SK-N-SH (cell line): ENCODE data around the gene CAMK2B. TPM values are rescaled to one million over a fixed set of nuclear protein-coding genes. Genes with fewer than 3 reads are reported as not detected.

ENCODE experiments used
- CTCF ChIA-PET: fragments of 300-600, 350-600 bp; formaldehyde crosslinking; extraction: SDS; loops from one replicate; lab custom pipeline; 2021; lab: Yijun Ruan, JAX
- POLR2A ChIA-PET: fragments of 350-600 bp; sonication (Branson Sonifier 250); formaldehyde crosslinking; extraction: SDS; loops from one replicate; lab custom pipeline; 2020; ENCODE audit warnings: antibody characterized with exemption, inconsistent platforms; lab: Yijun Ruan, JAX
- DNase-seq: peaks from one replicate; pipeline ENCODE4 v3.0.0; 2012
- H2AFZ ChIP-seq: fragments of 200-600 bp; sonication (generic); 2 replicates; pipeline ENCODE4 v1.8.1; 2016; ENCODE audit warnings: antibody characterized with exemption, mild to moderate bottlenecking, low read depth
- H3F3A ChIP-seq: fragments of 200-600 bp; sonication (generic); replicated peaks from 2 replicates; pipeline ENCODE3; 2016; ENCODE audit warnings: antibody characterized with exemption, mild to moderate bottlenecking; ENCODE audit not compliant: insufficient read depth
- H3K27ac ChIP-seq, 2 experiments: fragments of 200-500 bp in 1 of 2; fragments of 200-600 bp in 1 of 2; sonication (Bioruptor generic) in 1 of 2; sonication (generic), shearing (Covaris generic) in 1 of 2; 2 replicates each; pipeline versions ENCODE4 v1.5.1 to v1.6.1; 2014 to 2016; ENCODE audit warnings: low read depth in 2 of 2, inconsistent platforms in 1 of 2, low read length in 1 of 2, mild to moderate bottlenecking in 1 of 2, mixed read lengths in 1 of 2
- H3K27me3 ChIP-seq: fragments of 200-600 bp; sonication (generic), shearing (Covaris generic); 2 replicates; pipeline ENCODE4 v1.6.1; 2016; ENCODE audit warnings: mixed run types; ENCODE audit not compliant: insufficient read depth
- H3K36me3 ChIP-seq, 2 experiments: fragments of 200-500 bp in 1 of 2; fragments of 200-600 bp in 1 of 2; sonication (Bioruptor generic) in 1 of 2; sonication (generic) in 1 of 2; replicated peaks in 1 of 2; 2 replicates each; pipeline versions ENCODE3 to v1.5.1; 2014 to 2016; ENCODE audit warnings: low read length in 1 of 2, mild to moderate bottlenecking in 1 of 2; ENCODE audit not compliant: insufficient read depth in 2 of 2, control insufficient read depth in 1 of 2
- H3K4me1 ChIP-seq, 2 experiments: fragments of 200-500 bp in 1 of 2; fragments of 200-600 bp in 1 of 2; sonication (Bioruptor generic) in 1 of 2; sonication (generic), shearing (Covaris generic) in 1 of 2; 2 replicates each; pipeline versions ENCODE4 v1.5.1 to v1.6.1; 2014 to 2016; ENCODE audit warnings: low read depth in 1 of 2, low read length in 1 of 2, mixed run types in 1 of 2; ENCODE audit not compliant: insufficient read depth in 2 of 2, control insufficient read depth in 1 of 2
- H3K4me2 ChIP-seq: fragments of 200-600 bp; sonication (generic), shearing (Covaris generic); 2 replicates; pipeline ENCODE4 v1.6.1; 2017; ENCODE audit warnings: mixed run types
- H3K4me3 ChIP-seq, 2 experiments: fragments of 200-500 bp in 1 of 2; fragments of 200-600 bp in 1 of 2; sonication (Bioruptor generic) in 1 of 2; sonication (generic), shearing (Covaris generic) in 1 of 2; 2 replicates each; pipeline versions ENCODE4 v1.5.1 to v1.8.1; 2014 to 2016; ENCODE audit warnings: low read depth in 2 of 2, inconsistent platforms in 1 of 2, low read length in 1 of 2, mild to moderate bottlenecking in 1 of 2, mixed read lengths in 1 of 2, moderate library complexity in 1 of 2
- H3K79me2 ChIP-seq: fragments of 200-600 bp; sonication (generic); 2 replicates; pipeline ENCODE4 v1.8.1; 2017; ENCODE audit warnings: mild to moderate bottlenecking; ENCODE audit not compliant: insufficient read depth
- H3K9ac ChIP-seq: fragments of 200-600 bp; sonication (generic); 2 replicates; pipeline ENCODE4 v1.6.1; 2017; ENCODE audit warnings: mixed run types
- H3K9me2 ChIP-seq: fragments of 200-600 bp; sonication (generic); 2 replicates; pipeline ENCODE4 v1.6.1; 2017; ENCODE audit warnings: mixed run types
- H3K9me3 ChIP-seq: fragments of 200-600 bp; sonication (generic); 2 replicates; pipeline ENCODE4 v1.6.1; 2017; ENCODE audit warnings: mixed run types, mild to moderate bottlenecking, moderate library complexity
- H4K20me1 ChIP-seq: fragments of 200-600 bp; sonication (generic); 2 replicates; pipeline ENCODE4 v1.6.1; 2017; ENCODE audit warnings: mild to moderate bottlenecking, mixed run types; ENCODE audit not compliant: insufficient read depth
- CTCF ChIP-seq: fragments of 200-600 bp; sonication (generic); IDR thresholded peaks from 2 replicates; pipeline ENCODE4 v1.6.1; 2017; ENCODE audit warnings: antibody characterized with exemption, mild to moderate bottlenecking, moderate library complexity
- ELF1 ChIP-seq: IDR thresholded peaks from 2 replicates; pipeline ENCODE4 v1.4.0; 2012
- EP300 ChIP-seq, 2 experiments: IDR thresholded peaks; 2 replicates each; pipeline versions ENCODE4 v1.4.0 to v1.6.1; 2012; ENCODE audit warnings: borderline replicate concordance in 1 of 2, low read depth in 1 of 2, low read length in 1 of 2
- EZH2phosphoT487 ChIP-seq: fragments of 200-600 bp; sonication (generic); IDR thresholded peaks from 2 replicates; pipeline ENCODE4 v1.6.1; 2017; ENCODE audit warnings: low read depth, mixed run types, mild to moderate bottlenecking, antibody characterized with exemption, moderate library complexity, borderline replicate concordance
- FOSL2 ChIP-seq: IDR thresholded peaks from 2 replicates; pipeline ENCODE4 v1.4.0; 2012; ENCODE audit warnings: low read depth, mild to moderate bottlenecking, moderate library complexity, borderline replicate concordance
- FOXJ3 ChIP-seq: sonication (generic); formaldehyde crosslinking; IDR thresholded peaks from 2 replicates; pipeline ENCODE4 v1.5.1; 2020; ENCODE audit warnings: mild to moderate bottlenecking, missing genetic modification reagents
- GABPA ChIP-seq: IDR thresholded peaks from 2 replicates; pipeline ENCODE4 v1.4.0; 2012; ENCODE audit warnings: low read depth, mild to moderate bottlenecking
- GATA2 ChIP-seq: sonication (generic); formaldehyde crosslinking; IDR thresholded peaks from 2 replicates; pipeline ENCODE4 v1.5.0; 2020; ENCODE audit warnings: mild to moderate bottlenecking, missing genetic modification reagents
- IRF3 ChIP-seq: fragments of 150-350 bp; IDR thresholded peaks from 2 replicates; pipeline ENCODE4 v1.6.1; 2016; ENCODE audit warnings: mild to moderate bottlenecking, low read depth, low read length
- JUND ChIP-seq: IDR thresholded peaks from 2 replicates; pipeline ENCODE4 v1.4.0; 2012
- MXI1 ChIP-seq: IDR thresholded peaks from 2 replicates; pipeline ENCODE4 v1.6.1; 2012; ENCODE audit warnings: mild to moderate bottlenecking, low read depth, low read length, improper control_type of control experiment
- NFIC ChIP-seq: IDR thresholded peaks from 2 replicates; pipeline ENCODE4 v1.4.0; 2012; ENCODE audit warnings: borderline replicate concordance
- NRF1 ChIP-seq: IDR thresholded peaks from 2 replicates; pipeline ENCODE4 v1.6.1; 2012; ENCODE audit warnings: low read depth, mild to moderate bottlenecking, low read length
- PBX3 ChIP-seq: IDR thresholded peaks from 2 replicates; pipeline ENCODE4; 2012
- RAD21 ChIP-seq: IDR thresholded peaks from 2 replicates; pipeline ENCODE4 v1.6.1; 2012; ENCODE audit warnings: mild to moderate bottlenecking, low read length
- RCOR1 ChIP-seq: fragments of 150-350 bp; IDR thresholded peaks from 2 replicates; pipeline ENCODE4 v1.6.1; 2017; ENCODE audit warnings: antibody characterized with exemption, low read length
- RFX5 ChIP-seq: IDR thresholded peaks from 2 replicates; pipeline ENCODE4 v1.6.1; 2012; ENCODE audit warnings: mild to moderate bottlenecking, improper control_type of control experiment, low read length
- RXRA ChIP-seq: IDR thresholded peaks from 2 replicates; pipeline ENCODE4 v1.4.0; 2012; ENCODE audit warnings: low read depth, mild to moderate bottlenecking, borderline replicate concordance
- SIN3A ChIP-seq: IDR thresholded peaks from 2 replicates; pipeline ENCODE4 v1.6.1; 2012; ENCODE audit warnings: low read depth, mild to moderate bottlenecking, low read length, moderate library complexity, borderline replicate concordance
- SMC3 ChIP-seq: IDR thresholded peaks from 2 replicates; pipeline ENCODE4 v1.6.1; 2012; ENCODE audit warnings: low read depth, low read length, improper control_type of control experiment
- TAF1 ChIP-seq: IDR thresholded peaks from 2 replicates; pipeline ENCODE4 v1.6.1; 2012; ENCODE audit warnings: low read depth, mild to moderate bottlenecking, low read length, moderate library complexity, borderline replicate concordance
- TCF12 ChIP-seq: IDR thresholded peaks from 2 replicates; pipeline ENCODE4 v1.4.0; 2012
- TEAD4 ChIP-seq: IDR thresholded peaks from 2 replicates; pipeline ENCODE4 v1.4.0; 2012; ENCODE audit warnings: mild to moderate bottlenecking, borderline replicate concordance; ENCODE audit not compliant: insufficient read depth
- USF2 ChIP-seq: fragments of 150-350 bp; IDR thresholded peaks from 2 replicates; pipeline ENCODE4 v1.6.1; 2017; ENCODE audit warnings: antibody characterized with exemption, low read length, low read depth, borderline replicate concordance
- WGBS: methylation state at CpG from one replicate; pipeline ENCODE4 v1.1.6; 2017; ENCODE audit warnings: low lambda C conversion rate; 5-methylcytosine and 5-hydroxymethylcytosine counted together
- polyA plus RNA-seq, 3 experiments: library from polyadenylated mRNA; depleted of rRNA; stranded (reverse); fragments of >200 nt; gene quantifications; 2 replicates each; pipeline ENCODE4 v1.2.3, GENCODE V29; 2012
- TF ChIP-seq, protein P1 (sequence below): IDR thresholded peaks from 2 replicates; pipeline ENCODE4 v1.6.1; 2012; ENCODE audit warnings: mild to moderate bottlenecking, low read depth, low read length, moderate library complexity

CAMK2B gene
- polyA plus RNA-seq, 1 of the 3 experiments (the other 2 are of a cell fraction), result 0.20 TPM

DNA sequence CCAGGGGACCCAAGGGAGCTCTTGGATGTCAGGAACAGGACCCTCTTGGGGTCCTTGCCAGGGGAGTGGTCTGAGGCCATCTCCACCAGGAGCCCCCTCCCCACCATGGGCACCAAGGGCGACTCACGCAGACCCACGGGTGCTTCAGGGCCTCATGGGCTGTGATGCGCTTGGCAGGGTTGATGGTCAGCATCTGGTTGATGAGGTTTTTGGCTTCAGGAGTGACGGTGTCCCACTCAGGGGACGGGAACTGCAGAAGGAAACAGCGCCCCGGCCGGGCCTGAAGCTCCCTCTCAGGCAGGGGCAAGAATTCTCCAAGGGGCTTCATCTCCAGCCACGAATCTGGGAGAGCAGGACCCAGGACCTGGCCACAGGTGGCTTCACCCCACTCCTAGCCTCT lies 83.3 kb downstream of the CAMK2B start (continued):
- TF ChIP-seq, protein P1, sequence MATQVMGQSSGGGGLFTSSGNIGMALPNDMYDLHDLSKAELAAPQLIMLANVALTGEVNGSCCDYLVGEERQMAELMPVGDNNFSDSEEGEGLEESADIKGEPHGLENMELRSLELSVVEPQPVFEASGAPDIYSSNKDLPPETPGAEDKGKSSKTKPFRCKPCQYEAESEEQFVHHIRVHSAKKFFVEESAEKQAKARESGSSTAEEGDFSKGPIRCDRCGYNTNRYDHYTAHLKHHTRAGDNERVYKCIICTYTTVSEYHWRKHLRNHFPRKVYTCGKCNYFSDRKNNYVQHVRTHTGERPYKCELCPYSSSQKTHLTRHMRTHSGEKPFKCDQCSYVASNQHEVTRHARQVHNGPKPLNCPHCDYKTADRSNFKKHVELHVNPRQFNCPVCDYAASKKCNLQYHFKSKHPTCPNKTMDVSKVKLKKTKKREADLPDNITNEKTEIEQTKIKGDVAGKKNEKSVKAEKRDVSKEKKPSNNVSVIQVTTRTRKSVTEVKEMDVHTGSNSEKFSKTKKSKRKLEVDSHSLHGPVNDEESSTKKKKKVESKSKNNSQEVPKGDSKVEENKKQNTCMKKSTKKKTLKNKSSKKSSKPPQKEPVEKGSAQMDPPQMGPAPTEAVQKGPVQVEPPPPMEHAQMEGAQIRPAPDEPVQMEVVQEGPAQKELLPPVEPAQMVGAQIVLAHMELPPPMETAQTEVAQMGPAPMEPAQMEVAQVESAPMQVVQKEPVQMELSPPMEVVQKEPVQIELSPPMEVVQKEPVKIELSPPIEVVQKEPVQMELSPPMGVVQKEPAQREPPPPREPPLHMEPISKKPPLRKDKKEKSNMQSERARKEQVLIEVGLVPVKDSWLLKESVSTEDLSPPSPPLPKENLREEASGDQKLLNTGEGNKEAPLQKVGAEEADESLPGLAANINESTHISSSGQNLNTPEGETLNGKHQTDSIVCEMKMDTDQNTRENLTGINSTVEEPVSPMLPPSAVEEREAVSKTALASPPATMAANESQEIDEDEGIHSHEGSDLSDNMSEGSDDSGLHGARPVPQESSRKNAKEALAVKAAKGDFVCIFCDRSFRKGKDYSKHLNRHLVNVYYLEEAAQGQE, result no peak
- TF ChIP-seq GATA2 (CRISPR knock-in tag) (no peak), USF2 (no peak), ELF1 (no peak), EZH2phosphoT487 (no peak), SIN3A (no peak), CTCF (no peak), NRF1 (no peak), IRF3 (no peak)

- H3K4me3 ChIP-seq, result no peak overlapping the region
- peak; percentile 96 for DNase-seq
- H3K9ac ChIP-seq, result no peak overlapping the region
- H3K79me2 ChIP-seq, result no peaks in the 10 kb centered on the region
- POLR2A ChIA-PET, result interaction anchor here (0.5 to 0.7 kb wide), 2 partner anchors 242 to 250 kb away, joined by 3 to 4 read pairs; partner anchors contain the start of gene NUDCD3
- H4K20me1 ChIP-seq, result no peaks in the 10 kb centered on the region
- H3K9me3 ChIP-seq, result no peaks in the 10 kb centered on the region
- H3K4me2 ChIP-seq, result no peak overlapping the region; the same call in 1 of the 2 replicates
- H3K27me3 ChIP-seq, result no peaks in the 10 kb centered on the region
- H2AFZ ChIP-seq, result peak overlapping the region; percentile 44; the same call in 1 of the 2 replicates
- no peaks in the 10 kb centered on the region for H3K9me2 ChIP-seq
- H3K27ac ChIP-seq, result no peak overlapping the region
- H3K36me3 ChIP-seq, result no peaks in the 10 kb centered on the region
- WGBS, result 43% methylated on average over 8 of the region's 10 CpGs
- no peaks in the 10 kb centered on the region for H3F3A ChIP-seq
- CTCF ChIA-PET, result interaction anchor here (0.6 to 5.9 kb wide), 78 partner anchors 8 to 894 kb away, joined by 3 to 101 read pairs (median 5); partner anchors contain the start of gene NUDCD3
- peaks cover 0 to 32% of the 10 kb centered on the region in 2 experiments; a peak in 1 of 4 replicates for H3K4me1 ChIP-seq
- TF ChIP-seq RFX5, result no peak
- no peak for TF ChIP-seq JUND
- no peak for TF ChIP-seq FOSL2
- TF ChIP-seq SMC3, result peak; percentile 95
- no peak for TF ChIP-seq TAF1
- no peak for TF ChIP-seq TEAD4
- TF ChIP-seq RAD21, result peak; percentile 95
- TF ChIP-seq NFIC, result no peak
- no peak for TF ChIP-seq RXRA
- no peak for TF ChIP-seq FOXJ3 (CRISPR knock-in tag)
- peak; percentile 30; the same call in 1 of the 2 replicates for TF ChIP-seq MXI1
- TF ChIP-seq GABPA, result no peak
- TF ChIP-seq RCOR1, result 0 out of 2 replicates have a peak, but pooled peaks have one; percentile 40
- TF ChIP-seq TCF12, result no peak
- TF ChIP-seq ELF1, result peak; percentile 84
- no peak for TF ChIP-seq EP300 (IDR thresholded peaks at IDR 0.05; ENCODE audit: borderline replicate concordance in 1 of 2, low read depth in 1 of 2, low read length in 1 of 2)
- no peak for TF ChIP-seq PBX3
Measured at GRCh38 chr7:44240983-44241510, 84.3 kb downstream of the CAMK2B start.
